GM13977 (cell line): Measurements from ENCODE around the gene CDC42BPG.

Experiments used
- DNase-seq: peaks from one replicate; pipeline ENCODE4 v3.0.0; 2012; ENCODE audit warnings: low spot score
- in situ Hi-C: fragments of 300-500 bp; cut with MboI; formaldehyde crosslinking; loops from one replicate; pipeline ENCODE4 v1.12.0; 2022; ENCODE audit warnings: low sequenced_read_pairs, low pct_unique_long_range_greater_than_20kb, mixed read lengths, inconsistent platforms; ENCODE audit not compliant: unreplicated experiment
- TF ChIP-seq, protein P1 (sequence below): IDR thresholded peaks from 2 replicates; pipeline ENCODE4 v1.5.1; 2012; ENCODE audit warnings: mild to moderate bottlenecking, control low read depth; ENCODE audit not compliant: insufficient read depth; ENCODE audit errors: extremely low read depth, missing control alignments

The CDC42BPG gene

DNA sequence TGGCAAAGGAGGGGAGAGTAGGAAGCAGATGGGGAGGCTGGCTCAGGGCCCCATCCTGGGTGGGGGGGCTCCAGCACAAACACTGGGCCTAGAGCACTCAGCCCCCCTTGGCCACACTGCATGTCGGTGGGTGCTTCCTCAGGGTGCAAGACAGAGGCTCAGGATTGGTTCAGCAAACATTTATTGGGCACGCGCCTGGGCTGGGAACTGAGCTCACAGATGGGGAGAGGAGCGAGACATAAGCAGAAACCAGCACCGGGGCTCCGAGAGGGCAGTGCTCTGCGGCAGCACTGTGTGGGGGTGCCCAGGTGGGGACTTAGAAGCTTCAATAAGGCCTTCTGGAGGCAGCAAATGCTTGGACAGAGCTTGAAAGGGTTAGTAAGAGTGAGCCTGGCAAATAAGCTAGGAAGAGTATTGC is 46.1 kb upstream of the CDC42BPG start:
- DNase-seq: no peak
- TF ChIP-seq, protein P1, sequence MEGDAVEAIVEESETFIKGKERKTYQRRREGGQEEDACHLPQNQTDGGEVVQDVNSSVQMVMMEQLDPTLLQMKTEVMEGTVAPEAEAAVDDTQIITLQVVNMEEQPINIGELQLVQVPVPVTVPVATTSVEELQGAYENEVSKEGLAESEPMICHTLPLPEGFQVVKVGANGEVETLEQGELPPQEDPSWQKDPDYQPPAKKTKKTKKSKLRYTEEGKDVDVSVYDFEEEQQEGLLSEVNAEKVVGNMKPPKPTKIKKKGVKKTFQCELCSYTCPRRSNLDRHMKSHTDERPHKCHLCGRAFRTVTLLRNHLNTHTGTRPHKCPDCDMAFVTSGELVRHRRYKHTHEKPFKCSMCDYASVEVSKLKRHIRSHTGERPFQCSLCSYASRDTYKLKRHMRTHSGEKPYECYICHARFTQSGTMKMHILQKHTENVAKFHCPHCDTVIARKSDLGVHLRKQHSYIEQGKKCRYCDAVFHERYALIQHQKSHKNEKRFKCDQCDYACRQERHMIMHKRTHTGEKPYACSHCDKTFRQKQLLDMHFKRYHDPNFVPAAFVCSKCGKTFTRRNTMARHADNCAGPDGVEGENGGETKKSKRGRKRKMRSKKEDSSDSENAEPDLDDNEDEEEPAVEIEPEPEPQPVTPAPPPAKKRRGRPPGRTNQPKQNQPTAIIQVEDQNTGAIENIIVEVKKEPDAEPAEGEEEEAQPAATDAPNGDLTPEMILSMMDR: no peak
- in situ Hi-C loops: loop anchor here (5.0 kb wide), 1 partner anchor 43 kb away; no protein-coding TSS in a partner anchor

DNA sequence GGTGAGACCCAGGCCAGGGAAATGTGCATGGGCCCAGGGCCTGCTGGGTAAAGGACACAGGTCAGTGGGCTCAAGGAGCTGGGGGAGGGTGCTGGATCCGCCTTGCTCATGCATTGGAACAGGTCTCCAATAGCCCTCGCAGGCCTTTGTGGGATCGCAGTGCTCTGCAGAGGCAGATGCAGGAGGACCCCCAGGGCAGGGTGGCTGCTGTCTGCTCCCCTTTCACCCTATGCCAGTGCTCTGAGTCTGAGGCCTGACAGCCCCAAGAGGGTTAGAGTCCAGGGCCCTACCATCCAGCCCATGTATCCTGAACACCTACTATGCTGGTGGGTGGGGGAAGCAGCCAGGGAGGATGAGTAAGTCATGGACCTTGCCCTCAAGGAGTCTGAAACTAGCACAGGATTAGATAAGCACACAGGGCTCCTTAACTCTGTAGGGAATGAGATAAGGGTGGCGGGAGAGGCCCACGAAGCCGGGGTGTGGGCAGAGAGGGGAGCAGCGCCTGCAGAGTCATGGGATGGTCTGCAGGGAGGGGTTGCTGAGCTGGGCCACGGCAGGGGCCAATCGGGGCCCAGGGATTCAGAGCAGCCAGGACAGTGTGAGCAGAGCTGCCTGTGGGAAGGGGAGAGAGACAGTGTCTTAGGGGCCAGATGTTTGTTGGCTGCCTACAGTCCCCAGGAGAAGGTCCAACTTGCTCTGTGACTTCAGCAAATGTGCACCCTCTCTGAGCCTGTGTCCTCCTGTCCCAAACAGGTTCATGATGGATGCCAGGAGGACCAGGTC is 44.5 kb upstream of the CDC42BPG start:
- no peak for DNase-seq
- in situ Hi-C loops: no loop called here
- TF ChIP-seq, protein P1: no peak

DNA sequence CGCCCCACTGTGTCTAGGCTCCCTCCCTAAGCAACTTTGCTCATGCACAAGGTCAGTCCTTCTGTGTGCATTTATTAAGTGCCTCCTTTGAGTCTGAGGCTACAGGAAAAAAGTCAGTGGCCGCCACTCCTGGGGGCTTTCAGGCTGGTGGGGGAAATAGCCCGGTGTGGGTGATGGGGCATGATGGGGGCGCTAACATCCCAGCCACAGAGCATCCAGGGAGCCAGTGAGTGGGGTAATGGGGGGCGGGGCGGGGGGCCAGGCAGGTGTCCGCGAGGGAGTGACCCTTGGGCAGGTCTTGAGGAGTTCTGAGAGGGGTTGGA is 43.9 kb upstream of the CDC42BPG start:
- TF ChIP-seq, protein P1: no peak
- DNase-seq: no peak
- in situ Hi-C loops: no loop called here

DNA sequence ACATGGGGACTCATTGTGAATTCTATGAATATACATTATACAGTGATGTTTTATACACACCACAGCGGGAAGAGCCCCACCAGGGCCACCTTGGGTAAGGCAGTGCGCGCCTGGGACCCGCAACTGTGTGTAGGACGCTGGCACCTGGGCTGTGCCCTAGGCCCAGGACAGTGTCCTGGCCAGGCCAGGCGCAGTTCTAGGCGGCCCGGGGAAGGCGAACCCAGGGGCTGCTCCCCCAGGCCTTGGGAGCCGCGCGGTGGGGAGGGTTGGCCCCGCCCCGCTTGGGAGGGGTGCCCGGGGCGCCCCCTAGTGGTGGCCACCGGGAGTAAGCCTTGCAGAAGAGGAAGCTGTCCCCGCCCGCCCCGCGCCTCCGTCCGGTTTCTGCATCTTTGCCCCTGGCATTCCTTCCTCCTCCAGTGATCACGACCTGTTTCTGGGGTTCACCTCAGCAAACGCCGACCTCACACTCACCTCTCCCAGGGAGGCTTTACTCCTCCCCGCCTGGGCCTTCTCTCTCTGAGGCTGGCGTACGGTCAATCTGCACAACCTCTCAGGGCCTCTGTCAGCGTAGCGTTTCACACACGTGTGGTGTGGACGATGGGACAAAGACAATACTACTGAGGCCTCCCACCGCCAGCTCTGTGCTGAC is 43.4 kb upstream of the CDC42BPG start:
- TF ChIP-seq, protein P1: peak; percentile 91
- in situ Hi-C loops: no loop called here
- peak; percentile 92 for DNase-seq

DNA sequence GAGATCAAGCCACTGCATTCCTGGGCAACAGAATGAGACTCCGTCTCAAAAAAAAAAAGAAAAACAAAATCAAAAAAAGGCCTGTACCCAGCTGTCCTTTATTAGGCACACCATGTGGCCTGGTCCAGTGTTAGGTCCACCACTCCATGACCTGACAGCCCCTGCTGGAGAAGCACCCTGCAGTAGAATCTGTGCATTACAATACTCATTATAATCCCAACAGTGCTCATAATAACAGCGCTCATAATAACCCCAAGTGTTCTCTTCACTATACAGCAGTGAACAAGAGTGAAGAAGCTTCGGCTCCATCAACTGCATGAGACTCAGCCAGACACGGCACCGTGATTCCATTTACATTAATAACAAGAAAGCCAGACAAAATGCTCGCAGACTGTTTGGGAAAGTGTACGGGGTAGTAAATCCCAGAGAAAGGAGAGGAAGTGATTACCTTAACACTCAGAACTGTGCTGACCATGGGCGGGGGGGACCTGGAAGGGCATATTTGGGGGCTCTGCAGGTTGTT is 42.8 kb upstream of the CDC42BPG start:
- TF ChIP-seq, protein P1: no peak
- in situ Hi-C loops: no loop called here
- DNase-seq: no peak

DNA sequence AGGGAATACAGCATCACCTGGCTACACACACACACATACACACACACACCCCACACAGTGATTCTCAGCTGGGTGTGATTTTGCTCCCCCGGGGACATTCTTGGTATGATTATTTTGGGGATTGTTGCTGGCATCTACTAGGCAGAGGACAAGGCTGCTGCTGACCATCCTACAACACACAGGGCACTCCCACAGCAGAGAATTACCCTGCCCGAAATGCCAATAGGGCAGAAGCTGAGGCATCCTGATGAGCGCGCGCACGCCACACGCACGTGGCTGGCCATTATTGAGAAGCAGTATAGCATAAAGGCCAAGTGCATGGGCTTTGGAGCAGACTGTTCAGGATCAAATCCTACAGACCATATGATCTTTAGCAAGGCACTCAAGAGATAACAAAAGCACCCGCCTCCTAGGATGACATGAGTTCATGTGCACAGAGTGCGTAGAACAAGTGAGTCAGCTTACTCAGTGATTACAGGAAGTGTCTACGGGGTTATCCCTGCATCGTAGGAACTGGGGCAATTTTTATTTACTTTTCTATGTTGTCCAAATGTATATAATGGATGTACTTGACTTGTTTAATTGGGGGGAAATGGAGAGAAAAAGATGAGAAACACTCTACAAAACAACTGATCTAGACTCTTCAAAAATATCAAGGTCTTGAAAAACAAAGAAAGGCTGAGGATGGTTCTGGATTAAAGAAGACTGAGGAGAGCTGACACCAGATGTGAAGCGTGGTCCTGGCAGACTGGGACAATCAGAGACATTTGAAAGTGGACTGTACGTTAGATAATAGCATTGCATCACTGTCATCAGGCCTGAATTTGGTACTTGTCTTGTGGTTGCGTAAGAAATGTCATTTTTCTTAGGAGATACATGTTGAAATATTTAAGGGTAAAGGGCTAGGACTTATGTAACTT is 41.2 kb upstream of the CDC42BPG start:
- no peak for DNase-seq
- TF ChIP-seq, protein P1: no peak
- in situ Hi-C loops: no loop called here
